ENCODE results near the gene CLDN5.
"Not testable (repeated sequence)": the region's sequence is repeated elsewhere in the genome, so short reads cannot be mapped to it uniquely, and the experiment has no call there.

CLDN5 gene

DNA sequence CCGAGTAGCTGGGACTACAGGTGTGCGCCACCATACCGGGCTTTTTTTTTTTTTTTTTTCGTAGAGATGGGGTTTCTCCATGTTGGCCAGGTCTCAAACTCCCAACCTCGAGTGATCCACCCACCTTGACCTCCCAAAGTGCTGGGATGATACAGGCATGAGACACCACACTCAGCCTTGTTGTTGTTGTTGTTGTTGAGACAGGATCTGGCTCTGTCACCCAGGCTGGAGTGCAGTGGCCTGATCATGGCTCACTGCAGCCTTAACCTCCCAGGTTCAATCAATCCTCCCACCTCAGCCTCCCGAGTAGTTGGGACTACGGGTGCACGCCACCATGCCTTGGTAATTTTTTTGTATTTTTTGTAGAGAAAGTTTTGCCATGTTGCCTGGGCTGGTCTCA, 23.4 kb upstream of the CLDN5 start:
- DNase-seq: no peak

DNA sequence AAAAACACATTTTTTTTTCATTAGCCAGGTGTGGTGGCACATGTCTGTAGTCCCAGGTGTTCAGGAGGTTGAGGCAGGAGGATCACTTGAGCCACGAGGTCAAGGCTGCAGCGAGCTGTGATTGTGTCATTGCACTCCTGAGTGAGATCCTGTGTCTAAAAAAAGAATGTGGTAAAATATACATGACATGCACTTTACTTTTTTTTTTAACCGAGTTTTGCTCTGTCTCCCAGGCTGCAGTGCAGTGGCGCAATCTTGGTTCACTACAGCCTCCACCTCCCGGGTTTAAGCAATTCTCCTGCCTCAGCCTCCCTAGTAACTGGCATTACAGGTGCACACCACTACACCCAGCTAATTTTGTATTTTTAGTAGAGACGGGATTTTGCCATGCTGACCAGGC, 22.5 kb upstream of the CLDN5 start:
- no peak for DNase-seq

DNA sequence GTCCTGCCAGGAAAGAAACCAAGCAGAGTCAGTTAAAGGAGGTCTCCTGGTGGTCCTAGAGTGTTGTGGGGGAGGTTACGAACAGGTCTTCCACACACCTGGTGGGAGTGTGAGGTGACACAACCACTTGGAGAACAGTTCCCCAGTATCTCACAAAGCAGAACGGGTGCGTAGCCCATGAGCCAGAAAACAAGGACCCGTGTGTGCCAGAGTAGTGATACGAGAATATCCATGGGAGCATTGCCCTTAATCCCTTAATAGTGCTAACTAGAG, 21.7 kb upstream of the CLDN5 start:
- no peak for DNase-seq

DNA sequence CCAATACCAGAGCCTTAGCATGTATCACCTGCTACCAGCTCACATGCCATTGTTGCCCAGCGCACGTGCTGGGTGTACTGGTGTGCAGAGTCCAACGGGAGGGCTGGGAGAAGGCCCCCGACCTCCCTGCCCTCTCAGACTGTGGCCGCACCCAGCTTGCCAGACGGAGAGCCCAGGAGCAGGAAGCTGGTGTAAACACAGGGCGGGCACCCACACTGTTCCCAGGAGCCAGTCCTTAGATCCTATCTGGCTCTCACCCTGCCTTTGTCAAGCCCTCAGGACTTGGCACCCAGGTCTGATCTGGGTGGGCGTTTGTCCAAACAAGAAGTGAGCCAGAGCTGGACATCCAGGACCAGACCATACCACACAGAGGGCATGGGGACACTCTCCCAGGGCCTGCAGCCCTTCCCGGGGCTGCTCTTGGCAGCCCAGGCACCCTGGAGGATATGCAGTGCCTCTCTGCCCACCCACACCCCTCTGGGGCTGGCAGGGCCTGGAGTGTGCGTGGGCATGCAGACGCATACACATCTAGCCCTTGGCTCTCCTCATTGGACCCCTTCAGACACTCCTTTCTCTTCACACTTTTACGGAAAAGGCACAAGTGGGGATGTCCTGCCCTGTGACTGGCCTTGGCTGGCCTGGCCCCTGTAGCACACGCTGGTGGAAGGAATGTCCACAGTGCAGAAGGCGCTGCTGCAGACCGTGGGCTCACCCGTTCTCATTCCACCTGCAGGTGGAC, 19.9 kb upstream of the CLDN5 start:
- no peak for DNase-seq

DNA sequence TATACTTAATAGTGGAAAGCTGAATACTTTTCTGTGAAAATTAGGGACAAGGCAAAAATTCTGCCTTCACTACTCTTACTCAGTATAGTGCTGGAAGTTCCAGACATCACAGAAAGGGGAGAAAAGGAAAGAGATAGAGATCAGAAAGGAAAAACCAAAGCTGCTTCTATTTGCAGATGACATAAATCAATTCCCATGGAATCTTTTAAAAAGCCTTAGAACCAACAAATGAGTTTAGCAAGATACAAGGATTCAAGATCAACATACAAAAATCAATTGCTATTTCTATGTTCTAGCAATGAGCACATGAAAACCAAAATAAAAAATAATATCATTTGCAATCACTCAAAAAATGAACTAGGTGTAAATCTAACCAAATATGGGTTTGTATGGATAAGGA, 16.2 kb upstream of the CLDN5 start:
- no peak for DNase-seq

DNA sequence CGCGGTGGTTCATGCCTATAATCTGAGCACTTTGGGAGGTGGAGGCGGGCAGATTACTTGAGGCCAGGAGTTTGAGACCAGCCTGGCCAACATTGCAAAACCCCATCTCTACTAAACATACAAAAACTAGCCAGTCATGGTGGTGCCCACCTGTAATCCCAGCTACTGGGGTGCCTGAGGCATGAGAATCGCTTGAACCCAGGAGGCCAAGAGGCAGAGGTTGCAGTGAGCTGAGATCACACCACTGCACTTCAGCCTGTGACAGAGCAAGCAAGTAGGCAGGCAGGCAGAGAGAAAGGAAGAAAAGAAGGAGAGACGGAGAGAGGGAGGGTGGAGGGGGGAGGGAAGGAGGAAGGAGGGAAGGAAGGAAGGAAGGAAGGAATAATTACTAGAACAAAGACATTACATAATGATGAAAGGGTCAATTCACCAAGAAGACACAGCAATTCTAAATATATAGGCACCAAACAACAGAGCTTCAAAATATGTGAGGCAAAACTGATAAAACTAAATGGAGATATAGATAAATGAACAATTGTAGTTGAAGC, 13.8 kb upstream of the CLDN5 start:
- DNase-seq: no peak

DNA sequence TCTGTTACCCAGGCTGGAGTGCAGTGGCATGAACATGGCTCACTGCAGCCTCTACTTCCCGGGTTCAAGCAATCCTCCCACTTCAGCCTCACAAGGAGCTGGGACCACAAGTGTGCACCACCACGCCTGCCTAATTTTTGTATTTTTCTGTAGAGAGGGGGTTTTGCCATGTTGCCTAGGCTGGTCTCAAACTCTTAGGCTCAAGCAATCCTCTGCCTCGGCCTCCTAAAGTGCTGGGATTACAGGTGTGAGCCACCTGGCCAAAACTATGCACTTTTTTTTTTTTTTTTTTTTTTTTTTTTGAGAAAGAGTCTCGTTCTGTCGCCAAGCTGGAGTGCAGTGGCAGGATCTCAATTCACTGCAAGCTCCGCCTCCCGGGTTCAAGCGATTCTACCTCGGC, 12.4 kb upstream of the CLDN5 start:
- no peak for DNase-seq

DNA sequence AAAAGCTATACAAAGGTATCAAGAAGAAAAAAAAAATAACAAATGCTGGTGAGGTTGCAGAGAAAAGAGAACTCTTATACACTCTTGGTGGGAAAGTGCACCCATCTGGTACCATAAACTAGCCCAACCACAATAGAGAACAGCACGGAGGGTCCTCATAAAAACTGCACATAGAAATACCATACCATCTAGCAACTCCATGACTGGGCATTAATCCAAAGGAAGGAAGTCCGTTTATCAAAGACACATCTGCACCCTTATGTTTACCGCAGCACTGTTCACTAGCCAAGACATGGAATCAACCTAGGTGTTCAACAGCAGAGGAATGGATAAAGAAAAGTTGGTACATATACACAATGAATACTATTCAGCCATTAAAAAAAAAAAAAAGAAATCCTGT, 10.8 kb upstream of the CLDN5 start:
- DNase-seq: peak in 1 of 2 experiments; percentile 15

DNA sequence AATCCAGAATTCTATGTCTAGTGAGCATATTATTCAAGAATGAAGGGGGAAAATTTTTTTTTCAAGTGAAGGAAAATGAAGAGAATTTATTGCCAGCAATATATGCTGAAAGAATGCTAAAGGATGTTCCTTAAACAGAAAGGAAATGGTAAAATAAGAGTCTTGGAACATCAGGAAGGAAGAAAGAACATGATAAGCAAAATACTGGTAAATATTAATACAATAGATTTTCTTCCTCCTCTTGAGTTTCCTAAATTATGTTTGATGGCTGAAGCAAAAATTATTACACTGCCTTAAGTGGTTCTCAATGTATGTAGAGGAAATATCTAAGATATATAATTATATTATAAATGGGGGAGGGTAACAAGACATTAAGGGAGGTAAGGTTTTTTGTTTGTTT, 9.6 kb upstream of the CLDN5 start:
- DNase-seq: no peak

DNA sequence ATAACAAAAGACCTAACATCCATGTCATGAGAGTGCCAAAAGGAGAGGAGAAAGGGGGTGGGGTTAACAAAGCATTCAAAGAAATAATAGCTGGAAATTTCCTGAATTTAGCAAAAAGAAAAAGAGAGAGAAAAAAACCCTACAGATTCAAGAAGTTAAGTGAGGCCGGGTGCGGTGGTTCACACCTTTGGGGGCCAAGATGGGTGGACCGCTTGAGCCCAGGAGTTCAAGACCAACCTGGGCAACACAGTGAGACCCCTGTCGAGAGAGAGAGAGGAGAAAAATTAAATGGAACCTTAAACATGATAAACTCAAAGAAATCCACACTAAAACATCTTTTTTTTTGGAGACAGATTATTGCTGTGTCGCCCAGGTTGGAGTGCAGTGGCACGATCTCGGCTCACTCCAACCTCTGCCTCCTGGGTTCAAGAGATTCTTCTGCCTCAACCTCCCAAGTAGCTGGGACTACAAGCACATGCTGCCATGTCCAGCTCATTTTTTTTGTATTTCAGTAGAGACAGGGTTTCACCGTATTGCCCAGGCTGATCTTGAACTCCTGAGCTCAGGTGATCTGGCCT, 8.9 kb upstream of the CLDN5 start:
- DNase-seq: no peak

DNA sequence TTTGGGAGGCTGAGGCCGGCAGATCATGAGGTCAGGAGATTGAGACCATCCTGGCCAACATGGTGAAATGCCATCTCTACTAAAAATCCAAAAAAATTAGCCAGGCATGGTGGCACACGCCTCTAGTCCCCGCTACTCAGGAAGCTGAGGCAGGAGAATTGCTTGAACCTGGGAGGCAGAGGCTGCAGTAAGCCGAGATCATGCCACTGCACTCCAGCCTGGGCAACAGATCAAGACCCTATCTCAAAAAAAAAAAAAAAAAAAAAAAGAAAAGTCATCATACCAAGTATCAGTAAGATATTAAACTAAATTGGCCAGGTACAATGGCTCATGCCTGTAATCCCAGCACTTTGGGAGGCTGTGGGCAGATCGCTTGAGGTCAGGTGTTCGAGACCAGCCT, 7.1 kb upstream of the CLDN5 start:
- DNase-seq: not testable (repeated sequence)

DNA sequence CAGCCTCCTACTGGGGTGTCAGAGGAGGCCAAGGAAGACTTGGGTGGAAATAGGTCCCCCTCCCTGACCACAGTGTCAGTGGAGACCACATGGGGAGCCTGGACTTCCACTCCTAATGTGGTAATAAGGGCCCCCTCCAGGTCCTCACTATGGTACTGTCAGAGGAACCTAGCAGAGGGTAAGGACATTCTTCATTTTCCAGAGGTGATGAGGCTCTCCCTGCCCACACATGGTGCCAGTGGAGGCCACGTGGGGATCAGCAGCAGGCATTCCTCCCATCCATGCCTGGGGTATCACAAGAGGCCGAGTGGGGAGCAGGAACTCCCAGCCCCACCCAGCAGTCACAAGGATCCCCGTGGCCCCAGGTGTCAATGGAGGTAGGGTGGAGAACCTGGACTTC, 6.5 kb upstream of the CLDN5 start:
- no peak for DNase-seq

DNA sequence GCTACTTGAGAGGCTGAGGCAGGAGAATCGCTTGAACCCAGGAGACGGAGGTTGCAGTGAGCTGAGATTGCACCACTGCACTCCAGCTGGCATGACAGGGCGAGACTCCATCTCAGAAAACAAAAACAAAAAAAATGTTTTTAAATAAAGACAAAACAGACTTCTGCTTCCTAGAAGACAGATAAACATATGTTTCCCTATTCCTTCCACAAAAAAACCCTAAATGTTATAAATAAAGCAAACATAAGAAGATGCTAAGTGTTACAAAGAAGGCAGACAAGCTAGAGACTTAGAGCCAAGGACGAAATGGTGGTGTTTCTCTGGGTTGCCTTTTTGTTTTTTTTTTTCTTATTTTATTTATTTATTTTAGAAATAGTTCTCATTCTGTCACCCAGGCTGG, 5.6 kb upstream of the CLDN5 start:
- DNase-seq: no peak

DNA sequence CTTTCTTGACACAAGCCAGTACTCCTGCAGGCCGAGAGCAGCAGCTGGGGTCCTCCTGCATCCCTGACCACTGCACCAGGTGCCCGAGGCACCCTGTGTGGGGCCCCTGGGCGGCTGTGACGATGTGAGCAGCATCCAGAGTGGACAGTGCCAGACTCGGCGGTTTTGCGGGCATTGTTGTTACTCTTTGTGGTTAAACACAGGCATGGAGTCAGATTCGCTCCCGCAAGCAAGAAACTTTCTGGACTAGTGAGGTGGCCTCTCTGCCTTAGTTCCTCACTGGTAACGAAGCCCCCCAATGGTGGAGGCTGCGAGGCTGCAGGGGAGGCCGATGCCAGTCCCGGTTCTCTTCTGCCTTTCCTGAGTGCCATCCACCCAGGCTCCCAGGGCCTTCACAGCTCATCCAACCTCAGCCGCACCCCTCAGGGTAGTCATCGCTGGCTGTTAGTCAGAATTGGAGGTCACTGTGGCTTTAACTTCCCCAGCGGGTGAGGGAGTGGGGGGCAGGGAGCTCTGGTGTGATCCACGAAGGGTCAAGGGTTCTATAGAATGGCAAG, 3.7 kb upstream of the CLDN5 start:
- no peak for DNase-seq

DNA sequence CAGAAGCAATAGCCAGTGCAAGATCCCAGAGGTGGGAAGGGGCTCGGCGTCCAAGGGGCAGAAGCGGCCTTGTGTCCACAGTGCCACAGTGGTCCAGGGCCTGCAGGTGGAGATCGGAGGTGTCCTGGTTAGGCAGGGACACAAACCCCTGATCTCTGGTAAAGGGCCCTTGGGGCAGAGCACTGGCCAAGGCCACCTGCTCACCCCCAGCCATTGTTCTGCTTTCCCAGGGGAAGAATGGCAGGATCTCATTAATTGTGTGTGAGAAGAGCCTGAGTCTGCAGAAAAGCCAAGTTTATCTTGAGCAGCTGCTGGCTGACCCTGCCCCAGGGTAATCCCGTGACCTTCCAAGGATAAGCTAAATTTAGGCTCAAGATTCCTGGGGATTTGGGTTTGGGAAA, 3.1 kb upstream of the CLDN5 start:
- peak in 1 of 2 experiments; percentile 15 for DNase-seq

DNA sequence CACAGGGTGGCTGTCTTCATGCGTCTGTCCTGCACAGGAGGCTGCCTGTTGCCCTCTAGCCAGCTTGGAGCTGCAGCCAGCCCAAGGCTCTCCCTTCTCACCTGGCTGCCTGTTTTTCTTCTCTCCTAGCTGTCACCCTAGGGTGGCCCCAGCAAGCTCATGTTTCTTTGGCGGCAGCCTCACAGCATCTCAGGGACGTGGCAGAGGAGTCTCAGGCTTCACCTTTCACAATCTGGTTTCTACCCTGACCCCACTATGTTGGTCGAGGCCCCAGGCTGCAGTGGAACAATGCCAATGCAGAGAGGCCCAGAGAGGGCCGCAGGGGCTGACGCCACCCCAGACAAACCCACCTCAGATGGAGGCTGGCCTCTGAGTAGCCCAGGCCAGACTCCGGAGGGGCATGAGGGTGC, 2.5 kb upstream of the CLDN5 start:
- no peak for DNase-seq

DNA sequence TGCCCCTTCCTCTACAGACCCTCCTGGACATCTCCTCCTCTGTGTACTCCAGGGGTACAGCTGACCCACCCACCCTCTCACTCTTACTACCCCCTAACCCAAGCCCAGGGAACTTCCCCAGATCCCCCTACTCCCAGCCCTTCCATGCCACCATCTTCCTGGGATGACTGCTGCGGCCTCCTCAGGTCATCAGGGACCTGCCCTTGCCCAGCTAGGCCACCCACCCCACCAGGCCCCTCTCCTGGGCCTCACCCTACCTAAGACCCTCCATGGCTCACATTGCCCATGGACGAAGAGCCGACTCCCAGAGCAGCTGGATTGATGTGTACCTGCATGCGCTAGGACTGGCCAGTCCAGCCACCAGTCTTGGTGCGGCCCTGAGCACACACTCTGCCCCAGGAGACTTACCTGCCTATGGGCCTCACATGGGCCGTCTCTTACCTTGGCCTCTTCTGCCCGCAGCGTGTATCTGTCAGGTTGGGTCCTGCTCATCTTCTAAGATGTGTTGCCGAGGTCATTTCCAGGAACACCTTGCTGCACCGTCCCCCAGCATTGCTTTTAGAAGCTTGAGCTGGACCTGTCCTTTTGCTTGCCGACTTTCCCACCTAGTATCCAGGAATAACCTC, 2.0 kb upstream of the CLDN5 start:
- no peak for DNase-seq

DNA sequence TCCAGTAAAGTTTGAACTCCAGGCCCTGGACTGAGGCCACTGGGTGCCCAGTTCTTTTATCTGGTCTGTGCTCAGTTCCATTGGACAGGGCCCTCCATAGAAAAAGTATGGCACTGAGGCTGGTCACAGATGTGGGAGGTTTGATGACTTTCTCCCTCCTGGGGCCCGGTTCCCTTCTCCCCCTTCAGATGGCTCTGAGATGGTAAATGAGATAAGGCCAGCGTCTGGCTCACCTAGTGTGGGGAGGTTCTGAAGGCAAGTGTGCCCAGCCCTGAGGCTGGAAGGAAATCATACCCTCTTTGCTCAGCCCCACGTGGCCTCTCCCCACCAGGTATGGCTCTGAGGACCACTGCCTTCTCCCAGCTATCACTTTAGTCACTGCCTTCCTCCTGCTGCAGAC, 1.5 kb upstream of the CLDN5 start:
- no peak for DNase-seq

DNA sequence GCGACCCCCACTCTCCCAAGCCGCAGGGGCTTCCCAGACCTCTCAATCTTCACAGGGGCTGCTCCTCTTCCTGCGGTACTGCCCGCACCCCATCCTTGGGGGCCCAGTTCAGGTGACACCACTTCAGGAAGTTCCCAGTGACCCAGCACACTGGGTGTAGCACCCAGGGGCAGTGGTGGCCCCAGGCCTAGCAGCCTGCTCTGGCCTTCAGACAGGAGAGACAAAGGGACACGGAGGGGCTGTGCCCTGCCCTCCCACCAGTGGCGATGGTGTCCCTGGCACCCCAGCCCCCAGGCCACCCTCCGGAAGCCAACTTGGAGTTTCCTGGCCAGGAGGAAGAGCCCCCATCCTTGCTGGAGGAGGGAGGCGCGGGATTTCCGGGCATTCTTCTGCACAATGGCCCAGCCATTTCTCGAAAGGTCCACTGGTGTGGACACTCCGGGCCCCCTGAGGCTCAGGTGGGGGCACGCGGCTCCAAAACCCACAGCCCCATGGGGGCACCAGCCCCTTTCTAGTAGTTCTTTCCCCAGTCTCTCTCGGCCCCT, 978 bp upstream of the CLDN5 start:
- no peak for DNase-seq

DNA sequence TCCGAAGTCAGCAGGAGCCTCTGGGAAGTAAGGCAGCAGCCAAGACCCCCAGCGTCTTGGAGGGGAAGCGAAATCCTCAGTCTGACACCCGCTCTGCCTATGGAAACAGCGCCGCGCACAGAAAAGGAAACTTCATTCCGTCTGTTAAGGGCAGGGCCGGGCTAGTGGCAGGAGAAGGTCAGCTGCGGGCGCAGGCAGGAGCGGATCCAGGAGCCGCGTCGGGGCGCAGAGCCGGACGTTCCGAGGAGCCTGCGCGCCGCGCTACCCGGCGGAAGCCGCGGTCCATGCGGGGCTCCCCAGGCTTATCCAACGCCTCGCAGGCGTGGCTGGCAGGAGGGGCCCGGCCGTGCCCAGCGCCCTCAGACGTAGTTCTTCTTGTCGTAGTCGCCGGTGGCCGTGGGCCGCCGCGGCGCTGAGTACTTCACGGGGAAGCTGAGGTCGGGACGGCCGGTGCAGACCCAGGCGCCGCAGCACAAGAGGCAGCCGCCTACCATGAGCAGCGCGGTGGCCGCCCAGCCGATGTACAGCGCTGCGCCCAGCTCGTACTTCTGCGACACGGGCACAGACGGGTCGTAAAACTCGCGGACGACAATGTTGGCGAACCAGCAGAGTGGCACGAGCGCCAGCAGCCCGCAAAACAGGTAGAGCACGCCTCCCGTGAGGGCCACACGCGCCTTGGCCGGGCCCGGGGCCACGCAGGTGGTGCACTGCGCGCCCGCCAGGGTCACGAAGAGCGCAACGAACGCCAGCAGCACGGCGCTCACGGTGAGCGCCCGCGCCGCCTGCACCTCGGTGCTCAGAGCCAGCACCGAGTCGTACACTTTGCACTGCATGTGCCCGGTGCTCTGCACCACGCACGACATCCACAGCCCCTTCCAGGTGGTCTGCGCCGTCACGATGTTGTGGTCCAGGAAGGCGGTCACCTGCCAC, 705 bp downstream of the CLDN5 start:
- peak; percentile 45 to 50 for DNase-seq

DNA sequence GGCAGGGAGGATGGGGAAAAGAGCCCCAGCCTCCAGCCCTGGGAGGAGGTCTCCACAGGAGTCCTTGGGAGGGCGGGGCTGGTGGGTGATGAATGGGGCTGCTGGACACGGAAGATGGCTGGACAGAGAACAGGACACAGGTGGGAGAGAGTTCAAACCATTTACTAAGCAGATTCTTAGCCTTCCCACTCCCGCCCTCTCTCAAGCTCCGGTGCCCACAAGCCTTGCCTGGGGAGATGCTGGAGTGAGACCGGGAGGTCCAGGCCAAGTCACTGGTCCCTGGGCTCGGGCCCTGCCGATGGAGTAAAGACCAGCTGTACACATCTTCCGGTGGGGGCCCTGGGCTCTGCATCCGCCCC, 1.4 kb downstream of the CLDN5 start:
- DNase-seq: no peak

DNA sequence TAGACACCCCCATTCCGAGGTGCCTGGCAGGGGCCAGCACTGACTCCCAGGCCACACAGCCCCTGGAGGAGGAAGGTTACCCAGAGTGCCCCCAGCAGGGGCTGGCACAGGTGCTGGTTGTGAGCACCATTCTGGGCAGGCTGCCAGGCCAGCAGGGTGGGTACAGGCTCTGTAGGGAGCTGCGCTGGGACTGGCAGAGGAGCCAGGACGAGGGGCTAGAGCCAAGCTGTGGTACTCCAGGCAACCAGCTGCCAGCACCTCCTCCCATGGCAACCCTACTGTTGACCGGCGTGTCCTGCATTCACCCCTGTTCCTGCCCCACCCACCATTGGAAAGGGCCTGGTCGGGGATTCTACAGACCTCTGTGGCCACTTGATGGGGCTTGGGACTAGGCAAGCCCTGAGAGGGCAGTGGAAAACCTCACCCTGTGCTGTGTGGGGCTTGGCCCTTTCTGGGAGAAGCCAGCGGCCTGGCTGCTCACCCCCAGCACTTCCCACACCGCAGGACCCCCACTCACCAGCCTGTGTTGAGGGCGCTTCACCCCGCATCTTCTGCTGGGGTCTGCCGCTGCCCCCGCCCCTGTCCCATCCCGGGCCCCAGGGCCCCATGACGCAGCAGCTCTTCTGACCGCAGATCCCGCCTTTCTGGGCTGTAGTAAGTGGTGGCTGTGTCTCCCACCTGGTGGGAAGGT, 1.9 kb downstream of the CLDN5 start:
- peak; percentile 68 to 89 for DNase-seq

Data from NCI-H524 (cell line).